ENCODE measurements around the gene TSPEAR. TPM values are rescaled to one million over a fixed set of nuclear protein-coding genes. Genes with fewer than 3 reads are reported as not detected.

The TSPEAR gene
- total RNA-seq, 6 experiments from 2014 or later, result not detected

GRCh38 chr21:44615911-44616590 lies 95.3 kb downstream of the TSPEAR start:
- no peaks in the 10 kb centered on the region for H3K9me3 ChIP-seq

GRCh38 chr21:44615466-44615865 lies 95.9 kb downstream of the TSPEAR start:
- intact Hi-C loops (cut with DNase I), result no loop called here
- H3K9me3 ChIP-seq, result no peaks in the 10 kb centered on the region
- ATAC-seq (no peak), DNase-seq (no peak)
- no peak overlapping the region for H3K27ac ChIP-seq
- TF ChIP-seq POLR2A (IDR thresholded peaks at IDR 0.05), result no peak
- no peak for TF ChIP-seq CTCF (IDR thresholded peaks at IDR 0.05)
- 69% methylated on average over 8 of the region's 8 CpGs for WGBS (ENCODE audit: insufficient coverage, low coverage, low lambda C conversion rate, missing lambda C conversion rate)
- H3K4me3 ChIP-seq, result no peak overlapping the region
- no peaks in the 10 kb centered on the region for H3K4me1 ChIP-seq
- no peaks in the 10 kb centered on the region for H3K27me3 ChIP-seq
- H3K36me3 ChIP-seq, result no peaks in the 10 kb centered on the region

More at GRCh38 chr21:44615911-44616590, 95.3 kb downstream of the TSPEAR start:
- WGBS (ENCODE audit: insufficient coverage, low coverage, low lambda C conversion rate, missing lambda C conversion rate), result 53% methylated on average over 3 of the region's 17 CpGs
- TF ChIP-seq CTCF (IDR thresholded peaks at IDR 0.05), result no peak
- no peak for TF ChIP-seq POLR2A (IDR thresholded peaks at IDR 0.05)
- Histone ChIP-seq H3K36me3 (no peaks in the 10 kb centered on the region), H3K27ac (no peak overlapping the region), H3K4me1 (no peaks in the 10 kb centered on the region), H3K27me3 (no peaks in the 10 kb centered on the region), H3K4me3 (no peak overlapping the region)
- intact Hi-C loops (cut with DNase I), result no loop called here
- peak in 1 of 3 donors; percentile 50 for DNase-seq
- ATAC-seq, result no peak

GRCh38 chr21:44614961-44615391 lies 96.4 kb downstream of the TSPEAR start:
- no peaks in the 10 kb centered on the region for H3K9me3 ChIP-seq
- intact Hi-C loops (cut with DNase I), result no loop called here
- no peak for ATAC-seq
- no peak overlapping the region for H3K27ac ChIP-seq
- no peaks in the 10 kb centered on the region for H3K4me1 ChIP-seq
- TF ChIP-seq CTCF (IDR thresholded peaks at IDR 0.05) (no peak), POLR2A (IDR thresholded peaks at IDR 0.05) (no peak)
- WGBS (ENCODE audit: insufficient coverage, low coverage, low lambda C conversion rate, missing lambda C conversion rate), result 60% methylated on average over 2 of the region's 28 CpGs
- no peaks in the 10 kb centered on the region for H3K27me3 ChIP-seq
- no peak for DNase-seq
- no peaks in the 10 kb centered on the region for H3K36me3 ChIP-seq
- H3K4me3 ChIP-seq, result no peak overlapping the region

GRCh38 chr21:44614161-44614631 lies 97.2 kb downstream of the TSPEAR start:
- no peak for TF ChIP-seq CTCF (IDR thresholded peaks at IDR 0.05)
- TF ChIP-seq POLR2A (IDR thresholded peaks at IDR 0.05), result no peak
- Histone ChIP-seq H3K4me1 (no peaks in the 10 kb centered on the region), H3K27ac (no peak overlapping the region), H3K4me3 (no peak overlapping the region), H3K9me3 (no peaks in the 10 kb centered on the region), H3K27me3 (no peaks in the 10 kb centered on the region), H3K36me3 (no peaks in the 10 kb centered on the region)
- intact Hi-C loops (cut with DNase I), result no loop called here
- no peak for ATAC-seq
- no CpG with 5 or more reads among the region's 20 CpGs for WGBS (ENCODE audit: insufficient coverage, low coverage, low lambda C conversion rate, missing lambda C conversion rate)
- no peak for DNase-seq

Measured in right lobe of liver (tissue), 6 donors.